Hindlimb muscle (tissue), 1 donor: ENCODE measurements around the gene ZFPM1. TPM values are rescaled to one million over a fixed set of nuclear protein-coding genes. Genes with fewer than 3 reads are reported as not detected.
"Not testable (repeated sequence)": the region's sequence is repeated elsewhere in the genome, so short reads cannot be mapped to it uniquely, and the experiment has no call there.

ENCODE experiments used
- DNase-seq: peaks from one replicate; pipeline ENCODE4 v3.0.0-alpha.2; 2013
- polyA plus RNA-seq: library from polyadenylated mRNA; unstranded; fragments of 120-200 nt; gene quantifications from one replicate; pipeline ENCODE4 v1.2.1, GENCODE V29; 2013; ENCODE audit not compliant: insufficient read length

ZFPM1 gene
- polyA plus RNA-seq, 1 donor, result 1.7 TPM

GRCh38 chr16:88466175-88466862 is 13.2 kb downstream of the ZFPM1 start:
- no peak for DNase-seq

GRCh38 chr16:88466949-88467348 is 13.9 kb downstream of the ZFPM1 start:
- no peak for DNase-seq

- no peak for DNase-seq
These were observed 14.5 kb downstream of the ZFPM1 start for GRCh38 chr16:88467541-88467944.

GRCh38 chr16:88468275-88469129 is 15.4 kb downstream of the ZFPM1 start:
- no peak for DNase-seq

GRCh38 chr16:88469615-88470395 is 16.7 kb downstream of the ZFPM1 start:
- no peak for DNase-seq

- not testable (repeated sequence) for DNase-seq
These were observed 17.3 kb downstream of the ZFPM1 start for GRCh38 chr16:88470396-88470680.

GRCh38 chr16:88470696-88471095 is 17.6 kb downstream of the ZFPM1 start:
- not testable (repeated sequence) for DNase-seq

GRCh38 chr16:88471115-88471514 is 18.0 kb downstream of the ZFPM1 start:
- no peak for DNase-seq

GRCh38 chr16:88471575-88471974 is 18.5 kb downstream of the ZFPM1 start:
- DNase-seq, result no peak

- DNase-seq, result no peak
These were observed 19.0 kb downstream of the ZFPM1 start for GRCh38 chr16:88472069-88472468.

- no peak for DNase-seq
These were observed 19.6 kb downstream of the ZFPM1 start for GRCh38 chr16:88472637-88473205.

- no peak for DNase-seq
These were observed 20.8 kb downstream of the ZFPM1 start for GRCh38 chr16:88473666-88474534.

- DNase-seq, result no peak
These were observed 22.0 kb downstream of the ZFPM1 start for GRCh38 chr16:88475037-88475436.

GRCh38 chr16:88476203-88476602 is 23.1 kb downstream of the ZFPM1 start:
- no peak for DNase-seq

GRCh38 chr16:88476817-88477397 is 23.8 kb downstream of the ZFPM1 start:
- DNase-seq, result no peak

GRCh38 chr16:88477631-88478519 is 24.8 kb downstream of the ZFPM1 start:
- no peak for DNase-seq

- DNase-seq, result no peak
These were observed 26.1 kb downstream of the ZFPM1 start for GRCh38 chr16:88478889-88479792.

GRCh38 chr16:88479793-88480760 is 27.0 kb downstream of the ZFPM1 start:
- DNase-seq, result no peak
